ENCODE results near the gene LIMD2. TPM values are rescaled to one million over a fixed set of nuclear protein-coding genes. Genes with fewer than 3 reads are reported as not detected.

The LIMD2 gene
- total RNA-seq, 1 experiment from 2014 or later = 93.5 TPM

- no peaks in the 10 kb centered on the region for H3K79me1 ChIP-seq (ENCODE audit: insufficient read depth, low read depth, low read length, poor library complexity, severe bottlenecking)
- peak overlapping the region; percentile 75 for H3K4me2 ChIP-seq (ENCODE audit: insufficient read depth, insufficient read length, low read length)
- no peaks in the 10 kb centered on the region for H4K20me1 ChIP-seq (ENCODE audit: control insufficient read depth, insufficient read depth, insufficient read length)
- H3K9me3 ChIP-seq (ENCODE audit: control insufficient read depth, low read depth, low read length) = no peaks in the 10 kb centered on the region
- no peak for DNase-seq
- H3K14ac ChIP-seq (ENCODE audit: insufficient read depth, low read length) = peak overlapping the region; percentile 92
- H3K4ac ChIP-seq (ENCODE audit: low read depth, low read length) = no peak overlapping the region
- no peaks in the 10 kb centered on the region for H3K27me3 Mint-ChIP-seq (ENCODE audit: low read depth)
- no peak overlapping the region for H2BK12ac ChIP-seq (ENCODE audit: insufficient read length, low read depth, low read length)
- H3K23ac ChIP-seq (ENCODE audit: insufficient read length, low read depth, low read length) = no peak overlapping the region
- no peak overlapping the region for H3K56ac ChIP-seq (ENCODE audit: insufficient read length, low read depth, low read length)
- no peaks in the 10 kb centered on the region for H3K4me1 ChIP-seq (ENCODE audit: insufficient read depth, low read length)
- H4K91ac ChIP-seq (ENCODE audit: insufficient read length, low read depth, low read length) = no peak overlapping the region
- H3T11ph ChIP-seq (ENCODE audit: low read length) = no peak overlapping the region
- no peak overlapping the region for H2BK20ac ChIP-seq (ENCODE audit: low read depth, low read length, poor library complexity, severe bottlenecking)
- H3K23me2 ChIP-seq (ENCODE audit: insufficient read length, low read depth, low read length, poor library complexity, severe bottlenecking) = peaks cover 16% of the 10 kb centered on the region
- H3K79me2 ChIP-seq (ENCODE audit: insufficient read depth, low read length) = no peaks in the 10 kb centered on the region
- peak overlapping the region; percentile 61 for H3K9ac ChIP-seq (ENCODE audit: extremely low read depth, insufficient read length, low read length)
- H3K4me1 Mint-ChIP-seq = peaks cover 10 to 13% of the 10 kb centered on the region in 2 experiments
- H3K36me3 Mint-ChIP-seq (ENCODE audit: insufficient read depth in 1 of 3, low read depth in 3 of 3) = peaks cover 3 to 9% (median 7%) of the 10 kb centered on the region in 3 experiments; a peak in 4 of 7 replicates
- H2BK120ac ChIP-seq (ENCODE audit: low read depth, low read length, poor library complexity, severe bottlenecking) = no peak overlapping the region
- peak overlapping the region; percentile 90 to 99 for H3K4me3 Mint-ChIP-seq
- H3K27me3 ChIP-seq (ENCODE audit: insufficient read depth, low read length) = no peaks in the 10 kb centered on the region
- no peak overlapping the region for H2BK15ac ChIP-seq (ENCODE audit: low read depth, low read length)
- H4K5ac ChIP-seq (ENCODE audit: insufficient read length, low read depth, low read length) = no peak overlapping the region
- H3K27ac Mint-ChIP-seq = peak overlapping the region; percentile 95 to 97 (median 97)
- no peak overlapping the region for H2BK5ac ChIP-seq (ENCODE audit: insufficient read length, low read length)
- no peak overlapping the region for H3K27ac ChIP-seq (ENCODE audit: insufficient read length, low read depth, low read length)
- WGBS (ENCODE audit: extremely low coverage, insufficient read length, low lambda C conversion rate) = no CpG with 5 or more reads among the region's 14 CpGs
- H3K9me3 Mint-ChIP-seq = no peaks in the 10 kb centered on the region
- TF ChIP-seq CTCF (conservative IDR thresholded peaks at IDR 0.05) = no peak
- H2AFZ ChIP-seq (ENCODE audit: low read length) = no peak overlapping the region
- H2AK5ac ChIP-seq (ENCODE audit: insufficient read length, low read length) = no peak overlapping the region
- no peak overlapping the region for H3K18ac ChIP-seq (ENCODE audit: insufficient read length, low read depth, low read length)
- H4K8ac ChIP-seq (replicated peaks; ENCODE audit: insufficient read length, low read depth, low read length) = no peak overlapping the region
Measured at GRCh38 chr17:63741143-63741407, 41.1 kb upstream of the LIMD2 start.
